HepG2 (cell line): ENCODE measurements around the gene LTA. TPM values are rescaled to one million over a fixed set of nuclear protein-coding genes. Genes with fewer than 3 reads are reported as not detected.

Source experiments
- ATAC-seq: fragments of 200-7000 bp; cut with Tn5 transposase; 3 replicates; pipeline ENCODE4 v1.9.1; 2020; ENCODE audit warnings: mild to moderate bottlenecking, moderate library complexity
- BruUV-seq: library from RNA; stranded (reverse); fragments of 400-500 nt; replicated peaks from 2 replicates; lab custom pipeline; 2021; lab: Mats Ljungman, UMichigan
- CTCF ChIA-PET: fragments of 300-600 bp; formaldehyde crosslinking; extraction: SDS; loops from one replicate; lab custom pipeline; 2021; ENCODE audit warnings: low total read pairs, inconsistent platforms, low intra/inter-chr PET ratio; lab: Yijun Ruan, JAX
- POLR2A ChIA-PET: fragments of 350-600 bp; sonication (Branson Sonifier 250); formaldehyde crosslinking; loops from one replicate; lab custom pipeline; 2020; ENCODE audit warnings: antibody characterized with exemption, inconsistent platforms; lab: Yijun Ruan, JAX
- DNase-seq: peaks from one replicate; pipeline ENCODE4 v3.0.0-alpha.2; 2015; ENCODE audit warnings: low spot score
- FAIRE-seq: peaks from 3 replicates; lab custom pipeline; 2011; peaks lifted over from hg19 to GRCh38; lab: Jason Lieb, UNC
- H2AFZ ChIP-seq: one replicate; pipeline ENCODE4 v1.6.1; 2011; ENCODE audit warnings: low read length, inconsistent platforms
- H3K27ac ChIP-seq: fragments of 300-600 bp; 3 replicates; pipeline ENCODE4 v1.8.0; 2011; ENCODE audit warnings: mixed run types, mild to moderate bottlenecking, mixed read lengths, low read length, inconsistent platforms; ENCODE audit not compliant: insufficient read depth; ENCODE audit errors: extremely low read length
- H3K27me3 ChIP-seq, 2 experiments: fragments of 200-600 bp in 1 of 2; 2 replicates in 1 of 2; 3 replicates in 1 of 2; pipeline versions ENCODE4 v1.6.0 to v1.8.0; 2011; ENCODE audit warnings: low read length in 2 of 2, mild to moderate bottlenecking in 2 of 2, moderate library complexity in 2 of 2, inconsistent platforms in 1 of 2; ENCODE audit not compliant: insufficient read depth in 2 of 2, control insufficient read depth in 1 of 2
- H3K36me3 ChIP-seq, 2 experiments: fragments of 200-600 bp in 1 of 2; replicated peaks in 1 of 2; 2 replicates in 1 of 2; 3 replicates in 1 of 2; pipeline versions ENCODE4 v1.5.1 to v1.8.0; 2011; ENCODE audit warnings: low read length in 2 of 2, inconsistent platforms in 1 of 2; ENCODE audit not compliant: insufficient read depth in 2 of 2, control insufficient read depth in 1 of 2
- H3K4me1 ChIP-seq: 2 replicates; pipeline ENCODE4 v1.5.1; 2012; ENCODE audit warnings: low read length, inconsistent platforms; ENCODE audit not compliant: insufficient read depth
- H3K4me2 ChIP-seq: 2 replicates; pipeline ENCODE4 v1.6.0; 2011; ENCODE audit warnings: low read depth, low read length, inconsistent platforms
- H3K4me3 ChIP-seq, 3 experiments: fragments of 200-600 bp in 1 of 3; sonication (generic), shearing (Covaris generic) in 1 of 3; replicated peaks in 1 of 3; 2 replicates each; pipeline ENCODE4 v1.5.1; 2011 to 2016; ENCODE audit warnings: low read length in 3 of 3, inconsistent platforms in 2 of 3, low read depth in 2 of 3, mild to moderate bottlenecking in 2 of 3, control low read depth in 1 of 3, mixed read lengths in 1 of 3; ENCODE audit not compliant: insufficient read depth in 1 of 3
- H3K79me2 ChIP-seq: one replicate; pipeline ENCODE4 v1.6.1; 2011; ENCODE audit warnings: low read length, inconsistent platforms; ENCODE audit not compliant: insufficient read depth
- H3K9ac ChIP-seq: 2 replicates; pipeline ENCODE4 v1.6.0; 2011; ENCODE audit warnings: mild to moderate bottlenecking, low read depth, low read length, inconsistent platforms; ENCODE audit not compliant: insufficient read depth
- H3K9me3 ChIP-seq: 2 replicates; pipeline ENCODE4 v1.5.1; 2012; ENCODE audit warnings: mild to moderate bottlenecking, low read length
- H4K20me1 ChIP-seq: 2 replicates; pipeline ENCODE4 v1.6.0; 2011; ENCODE audit warnings: inconsistent platforms, mild to moderate bottlenecking, low read length, moderate library complexity; ENCODE audit not compliant: insufficient read depth
- AGO2 ChIP-seq: fragments of 200-400 bp; formaldehyde crosslinking; optimal IDR thresholded peaks from 2 replicates; pipeline ENCODE3; 2017; ENCODE audit warnings: mild to moderate bottlenecking, low read depth, low read length, moderate library complexity
- GABPA ChIP-seq, 2 experiments: IDR thresholded peaks; 2 replicates each; pipeline ENCODE4 v1.6.1; 2011 to 2016; ENCODE audit warnings: low read depth in 2 of 2, low read length in 1 of 2, missing biosample characterization in 1 of 2, missing genetic modification characterization in 1 of 2
- NFE2L1 ChIP-seq: sonication (generic); formaldehyde crosslinking; IDR thresholded peaks from 2 replicates; pipeline ENCODE4 v1.4.0; 2020; ENCODE audit warnings: missing genetic modification reagents, mild to moderate bottlenecking, borderline replicate concordance
- SMAD1 ChIP-seq: sonication (generic); formaldehyde crosslinking; IDR thresholded peaks from 2 replicates; pipeline ENCODE4 v1.4.0; 2020; ENCODE audit warnings: missing genetic modification reagents, low read depth, mild to moderate bottlenecking, borderline replicate concordance
- TCF7 ChIP-seq: sonication (generic); IDR thresholded peaks from 2 replicates; pipeline ENCODE4 v1.6.1; 2016; ENCODE audit warnings: antibody characterized with exemption, low read depth
- ZBTB34 ChIP-seq: sonication (generic); formaldehyde crosslinking; IDR thresholded peaks from 2 replicates; pipeline ENCODE4 v1.8.0; 2022; ENCODE audit warnings: mild to moderate bottlenecking, missing genetic modification reagents
- ZNF432 ChIP-seq: sonication (generic); formaldehyde crosslinking; IDR thresholded peaks from 2 replicates; pipeline ENCODE4 v1.5.0; 2020; ENCODE audit warnings: missing genetic modification reagents, mild to moderate bottlenecking, borderline replicate concordance
- ZNF768 ChIP-seq: sonication (generic); formaldehyde crosslinking; IDR thresholded peaks from 2 replicates; pipeline ENCODE4 v1.4.0; 2020; ENCODE audit warnings: missing genetic modification reagents
- ZNF839 ChIP-seq: sonication (generic); formaldehyde crosslinking; IDR thresholded peaks from 2 replicates; pipeline ENCODE4 v1.4.0; 2020; ENCODE audit warnings: missing genetic modification reagents, mild to moderate bottlenecking, borderline replicate concordance
- ZNF841 ChIP-seq: sonication (generic); formaldehyde crosslinking; IDR thresholded peaks from 2 replicates; pipeline ENCODE4 v1.8.1; 2023; ENCODE audit warnings: missing genetic modification reagents, borderline replicate concordance
- ZNF878 ChIP-seq: sonication (generic); formaldehyde crosslinking; IDR thresholded peaks from 2 replicates; pipeline ENCODE4 v1.8.1; 2023; ENCODE audit warnings: mild to moderate bottlenecking, missing genetic modification reagents, moderate library complexity
- WGBS: methylation state at CpG from one replicate; pipeline ENCODE4 v1.1.6; 2017; ENCODE audit warnings: low lambda C conversion rate; 5-methylcytosine and 5-hydroxymethylcytosine counted together
- in situ Hi-C: cut with HindIII; loops from 2 replicates; pipeline ENCODE4 v1.10.0; 2017; ENCODE audit warnings: low pct_unique_long_range_greater_than_20kb; ENCODE audit not compliant: extremely low pct_ligation_motif_present
- intact Hi-C: fragments of 100-400 bp; cut with micrococcal nuclease; formaldehyde crosslinking; loops from one replicate; pipeline ENCODE4 v1.10.0; 2022; ENCODE audit not compliant: unreplicated experiment
- polyA plus RNA-seq, 8 experiments: library from polyadenylated mRNA; depleted of rRNA in 3 of 8; stranded (reverse) in 7 of 8; unstranded in 1 of 8; fragments of >200 nt; fragmentation: Illumina TruSeq in 4 of 8; extraction: Trizol in 4 of 8; gene quantifications; 2 replicates each; pipeline versions ENCODE4 v1.2.1 to v1.2.3, GENCODE V29; 2011 to 2016; ENCODE audit warnings: low read depth in 4 of 8, missing spikeins in 1 of 8, mixed read lengths in 1 of 8; ENCODE audit not compliant: insufficient read depth in 1 of 8
- total RNA-seq, 5 experiments: library from RNA; depleted of rRNA; stranded (reverse); fragments of >200 nt; fragmentation: Illumina TruSeq; extraction: Trizol; gene quantifications; 2 replicates each; pipeline ENCODE4 v1.2.3, GENCODE V29; 2016; ENCODE audit warnings: low read depth in 1 of 5

LTA gene
- total and polyA plus RNA-seq, 2 of the 13 experiments (the other 11 are each of a cell fraction or from before 2014, with no cell fraction given) = 0.09 TPM; not detected in 1

DNA sequence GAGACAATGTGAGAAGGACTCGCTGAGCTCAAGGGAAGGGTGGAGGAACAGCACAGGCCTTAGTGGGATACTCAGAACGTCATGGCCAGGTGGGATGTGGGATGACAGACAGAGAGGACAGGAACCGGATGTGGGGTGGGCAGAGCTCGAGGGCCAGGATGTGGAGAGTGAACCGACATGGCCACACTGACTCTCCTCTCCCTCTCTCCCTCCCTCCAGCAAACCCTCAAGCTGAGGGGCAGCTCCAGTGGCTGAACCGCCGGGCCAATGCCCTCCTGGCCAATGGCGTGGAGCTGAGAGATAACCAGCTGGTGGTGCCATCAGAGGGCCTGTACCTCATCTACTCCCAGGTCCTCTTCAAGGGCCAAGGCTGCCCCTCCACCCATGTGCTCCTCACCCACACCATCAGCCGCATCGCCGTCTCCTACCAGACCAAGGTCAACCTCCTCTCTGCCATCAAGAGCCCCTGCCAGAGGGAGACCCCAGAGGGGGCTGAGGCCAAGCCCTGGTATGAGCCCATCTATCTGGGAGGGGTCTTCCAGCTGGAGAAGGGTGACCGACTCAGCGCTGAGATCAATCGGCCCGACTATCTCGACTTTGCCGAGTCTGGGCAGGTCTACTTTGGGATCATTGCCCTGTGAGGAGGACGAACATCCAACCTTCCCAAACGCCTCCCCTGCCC, 4.9 kb downstream of the LTA start:
- CTCF ChIA-PET = no interaction called here
- POLR2A ChIA-PET = interaction anchor here (0.6 to 2.3 kb wide), 6 partner anchors 9 to 88 kb away, joined by 3 to 9 read pairs (median 5); partner anchors contain the start of genes DDX39B, GPANK1 and NFKBIL1

GRCh38 chr6:31577579-31577966, 5.5 kb downstream of the LTA start:
- 28% methylated on average over 3 of the region's 3 CpGs for WGBS
- Histone ChIP-seq H3K4me3 (no peak overlapping the region), H3K9me3 (no peaks in the 10 kb centered on the region), H3K9ac (no peak overlapping the region), H3K27ac (no peak overlapping the region), H3K27me3 (peaks cover 21 to 96% of the 10 kb centered on the region in 2 experiments), H3K79me2 (no peaks in the 10 kb centered on the region), H2AFZ (no peak overlapping the region), H3K4me1 (peaks cover 23% of the 10 kb centered on the region), H3K36me3 (no peaks in the 10 kb centered on the region), H3K4me2 (no peak overlapping the region), H4K20me1 (no peaks in the 10 kb centered on the region)
- POLR2A ChIA-PET = interaction anchor here (0.6 to 2.3 kb wide), 5 partner anchors 21 to 87 kb away, joined by 3 to 9 read pairs (median 5); partner anchors contain the start of genes DDX39B, GPANK1 and NFKBIL1
- ATAC-seq (no peak), FAIRE-seq (no peak), DNase-seq (no peak)
- intact Hi-C loops = no loop called here
- no peak for TF ChIP-seq ZNF432 (CRISPR knock-in tag)
- no peak for TF ChIP-seq ZNF878 (CRISPR knock-in tag)
- no peak for TF ChIP-seq NFE2L1 (CRISPR knock-in tag)
- TF ChIP-seq AGO2 = no peak
- TF ChIP-seq ZNF839 (CRISPR knock-in tag) = no peak
- TF ChIP-seq TCF7 = no peak
- TF ChIP-seq ZNF841 (CRISPR knock-in tag) = no peak
- TF ChIP-seq SMAD1 (CRISPR knock-in tag) = no peak
- BruUV-seq = no TSS peak
- in situ Hi-C loops = no loop called here
- CTCF ChIA-PET = no interaction called here

More for the DNA sequence above, 4.9 kb downstream of the LTA start:
- no peaks in the 10 kb centered on the region for H3K36me3 ChIP-seq
- TF ChIP-seq ZNF768 (CRISPR knock-in tag) = 0 out of 2 replicates have a peak, but pooled peaks have one; percentile 26
- TF ChIP-seq GABPA (IDR thresholded peaks at IDR 0.05; ENCODE audit: low read depth, low read length) = peak; percentile 26; the same call in 1 of the 2 replicates
- TF ChIP-seq GABPA (CRISPR knock-in tag; IDR thresholded peaks at IDR 0.05; ENCODE audit: low read depth) = peak; percentile 24; the same call in 1 of the 2 replicates
- TF ChIP-seq ZBTB34 = no peak
- TF ChIP-seq, all 625 proteins: peak for 2
- WGBS = 34% methylated on average over 18 of the region's 19 CpGs
- Histone ChIP-seq H3K4me2 (no peak overlapping the region), H3K79me2 (no peaks in the 10 kb centered on the region), H4K20me1 (no peaks in the 10 kb centered on the region), H3K4me3 (no peak overlapping the region), H3K27me3 (peaks cover 21 to 96% of the 10 kb centered on the region in 2 experiments), H3K27ac (no peak overlapping the region), H3K9ac (no peak overlapping the region), H3K9me3 (no peaks in the 10 kb centered on the region), H3K4me1 (peaks cover 18% of the 10 kb centered on the region), H2AFZ (no peak overlapping the region)
- no peak for FAIRE-seq
- BruUV-seq = no TSS peak
- DNase-seq = no peak
- intact Hi-C loops = no loop called here
- in situ Hi-C loops = no loop called here
- ATAC-seq = no peak
